NCI-H345 (cell line): ENCODE data around the gene F7.
A peak's percentile ranks its signal among the peaks of the same experiment; 100 is the strongest.
"Not testable (repeated sequence)": the region's sequence is repeated elsewhere in the genome, so short reads cannot be mapped to it uniquely, and the experiment has no call there.

ENCODE experiments used
- DNase-seq: peaks from one replicate; lab custom pipeline; 2025; lab: John Stamatoyannopoulos, UW

Gene F7

DNA sequence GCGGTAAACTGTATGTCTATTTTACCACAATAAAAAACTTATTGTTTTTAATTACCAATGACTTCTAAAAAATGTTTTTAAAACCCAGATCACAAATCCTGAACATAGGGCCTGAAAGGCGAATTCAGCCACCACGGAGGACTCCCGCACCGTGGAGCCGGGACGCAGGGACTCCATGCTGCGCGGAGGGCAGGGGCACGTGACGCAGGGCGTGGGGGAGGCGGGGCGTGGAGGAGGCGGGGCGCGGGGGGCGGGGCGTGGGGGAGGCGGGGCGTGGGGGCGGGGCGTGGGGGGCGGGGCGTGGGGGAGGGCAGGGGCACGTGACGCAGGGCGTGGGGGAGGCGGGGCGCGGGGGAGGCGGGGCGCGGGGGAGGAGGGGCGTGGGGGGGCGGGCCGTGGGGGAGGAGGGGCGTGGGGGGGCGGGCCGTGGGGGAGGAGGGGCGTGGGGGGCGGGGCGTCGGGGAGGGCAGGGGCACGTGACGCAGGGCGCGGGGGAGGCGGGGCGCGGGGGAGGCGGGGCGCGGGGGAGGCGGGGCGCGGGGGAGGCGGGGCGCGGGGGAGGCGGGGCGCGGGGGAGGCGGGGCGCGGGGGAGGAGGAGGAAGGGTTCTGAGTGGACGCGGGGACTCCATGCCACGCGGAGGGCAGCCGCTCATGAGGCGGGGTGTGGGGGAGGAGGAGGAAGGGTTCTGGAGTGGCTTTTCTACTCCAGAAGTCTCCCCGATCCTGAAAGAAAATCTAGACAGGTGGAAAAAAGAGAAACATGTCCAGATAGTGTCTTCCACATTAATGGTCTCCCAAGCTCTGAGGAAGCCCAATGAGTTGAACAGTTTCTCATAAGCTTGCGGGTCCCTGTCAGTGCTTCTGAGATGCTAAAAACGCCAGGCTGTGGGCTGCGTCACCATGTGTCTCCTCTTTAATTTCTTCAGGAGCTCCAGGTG is 48.5 kb downstream of the F7 start:
- DNase-seq, result peak; percentile 75

GRCh38 chr13:113155201-113155600 is 49.6 kb downstream of the F7 start:
- DNase-seq, result no peak

- DNase-seq, result no peak
Observed at GRCh38 chr13:113155982-113156655, 50.5 kb downstream of the F7 start.

- no peak for DNase-seq
Observed at GRCh38 chr13:113157206-113157928, 51.8 kb downstream of the F7 start.

DNA sequence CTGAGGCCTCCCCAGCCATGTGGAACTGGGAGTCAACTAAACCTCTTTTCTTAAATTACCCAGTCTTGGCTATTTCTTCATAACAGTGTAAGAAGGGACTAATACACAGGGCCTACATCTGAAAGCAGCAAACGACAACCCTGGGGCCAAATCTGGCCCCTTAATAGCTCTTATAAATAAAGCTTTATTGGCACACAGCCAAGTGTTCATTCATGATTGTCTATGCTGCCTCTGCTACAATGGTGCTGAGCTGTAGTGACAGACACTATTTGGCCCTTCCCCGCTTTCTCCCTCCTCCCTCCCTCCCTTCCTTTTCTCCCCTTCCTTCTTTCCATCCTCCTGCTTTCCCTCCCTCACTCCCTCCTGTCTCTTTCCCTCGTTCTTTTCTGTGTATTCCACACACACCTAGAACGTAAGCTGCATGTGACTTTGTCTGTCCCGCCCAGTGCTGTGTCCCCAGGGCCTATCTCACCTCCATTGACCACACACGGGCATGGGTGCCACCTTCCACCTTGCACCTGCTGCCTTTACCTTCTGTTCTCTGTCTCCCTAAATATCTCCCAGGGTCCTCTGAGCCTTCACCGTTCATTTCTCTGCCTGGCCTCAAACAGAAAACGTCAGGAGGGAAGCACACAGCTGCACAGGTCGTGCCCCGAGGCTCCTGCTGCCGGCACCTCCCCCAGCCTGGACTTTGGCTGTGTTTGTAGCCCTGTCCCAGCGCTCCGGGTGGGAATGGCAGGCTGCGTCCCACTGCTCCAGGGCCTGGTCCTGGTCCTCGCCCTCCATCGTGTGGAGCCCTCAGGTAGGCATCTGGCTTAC is 52.5 kb downstream of the F7 start, which contains the start of gene PROZ:
Gene PROZ (plus strand): TSS at position 720 of the 819 bp plus-strand sequence. CDS start 13 bp downstream, at position 733.
- DNase-seq, result peak; percentile 59

DNA sequence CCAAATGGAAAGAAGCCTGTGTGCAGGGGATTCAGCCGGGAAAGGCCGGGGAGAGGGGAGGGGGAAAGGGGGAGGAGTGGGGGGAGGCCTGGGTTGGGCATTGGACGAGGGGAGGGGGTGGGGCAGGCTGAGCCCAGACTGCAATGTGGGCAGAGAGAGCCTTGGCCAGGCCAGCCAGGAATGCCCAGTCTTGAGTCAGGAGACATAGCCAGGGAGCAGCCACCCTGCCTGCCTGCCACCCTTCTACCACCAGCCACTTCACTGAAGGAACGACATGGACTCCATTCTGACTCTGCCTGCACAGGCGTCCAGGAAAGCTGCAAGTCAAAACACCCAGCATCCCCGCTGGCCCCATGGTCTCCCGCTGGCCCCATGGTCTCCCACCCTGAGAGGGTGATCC is 53.4 kb downstream of the F7 start:
- no peak for DNase-seq

DNA sequence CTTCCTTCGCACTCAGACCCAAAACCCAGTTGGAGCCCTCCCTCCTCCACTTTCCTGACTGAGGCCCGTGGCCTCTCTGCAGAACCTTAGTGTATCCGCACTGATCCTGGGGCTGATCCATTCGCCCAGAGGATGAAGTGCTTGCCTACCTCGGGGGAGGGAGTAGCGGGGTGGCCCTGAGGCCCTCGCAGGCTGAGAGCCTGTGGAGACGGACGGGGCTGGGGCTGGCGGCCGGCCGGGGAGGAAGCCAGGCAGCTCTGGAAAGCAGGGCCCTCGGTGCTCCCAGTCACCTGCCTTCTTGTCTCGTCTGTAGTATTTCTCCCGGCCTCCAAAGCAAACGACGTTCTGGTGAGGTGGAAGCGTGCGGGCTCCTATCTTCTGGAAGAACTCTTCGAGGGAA is 54.1 kb downstream of the F7 start:
- DNase-seq, result no peak

GRCh38 chr13:113160983-113161382 is 55.4 kb downstream of the F7 start:
- no peak for DNase-seq

DNA sequence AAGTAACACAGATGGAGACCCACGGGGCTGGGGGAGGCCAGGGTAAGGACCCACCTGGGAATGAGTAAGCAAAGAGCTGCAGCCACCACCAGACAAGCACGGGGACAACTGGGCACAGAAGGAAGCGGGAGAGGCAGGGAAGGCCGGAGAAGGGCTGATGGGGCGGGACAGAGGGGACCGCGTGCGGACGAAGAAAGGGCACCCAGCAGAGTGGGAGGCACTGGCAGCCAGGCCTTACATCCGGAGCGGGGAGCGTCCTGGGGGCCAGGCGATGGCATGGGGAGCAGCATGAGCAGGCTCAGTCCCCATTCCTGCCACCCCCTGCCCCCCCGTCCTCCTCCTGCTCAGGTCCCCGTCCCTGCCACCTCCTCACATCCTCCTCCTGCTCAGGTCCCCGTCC is 55.8 kb downstream of the F7 start:
- DNase-seq, result no peak

- not testable (repeated sequence) for DNase-seq
Observed at GRCh38 chr13:113161975-113162374, 56.4 kb downstream of the F7 start.

GRCh38 chr13:113162783-113163685 is 57.4 kb downstream of the F7 start:
- peak; percentile 15 for DNase-seq

- no peak for DNase-seq
Observed at GRCh38 chr13:113164492-113164891, 58.9 kb downstream of the F7 start.

GRCh38 chr13:113166266-113166665 is 60.7 kb downstream of the F7 start:
- no peak for DNase-seq

DNA sequence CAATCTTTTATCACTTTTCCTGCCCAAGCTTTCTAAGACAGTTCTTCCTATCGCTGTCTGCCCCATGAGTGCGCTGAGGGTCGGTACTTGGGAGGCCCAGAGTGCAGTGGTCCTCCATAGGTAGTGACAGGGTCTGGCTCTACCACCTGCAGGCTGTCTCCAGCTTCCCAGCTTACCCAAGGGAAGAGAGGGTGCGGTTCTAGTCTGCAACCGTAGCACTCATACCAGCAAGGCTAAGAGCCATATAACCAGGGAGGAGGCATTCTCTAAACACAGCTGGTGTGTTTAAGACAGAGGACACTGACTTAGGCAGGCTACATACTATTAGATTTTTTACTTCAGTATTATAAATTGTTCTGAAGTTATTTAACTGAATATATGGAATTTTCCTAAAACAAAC is 61.1 kb downstream of the F7 start:
- no peak for DNase-seq

DNA sequence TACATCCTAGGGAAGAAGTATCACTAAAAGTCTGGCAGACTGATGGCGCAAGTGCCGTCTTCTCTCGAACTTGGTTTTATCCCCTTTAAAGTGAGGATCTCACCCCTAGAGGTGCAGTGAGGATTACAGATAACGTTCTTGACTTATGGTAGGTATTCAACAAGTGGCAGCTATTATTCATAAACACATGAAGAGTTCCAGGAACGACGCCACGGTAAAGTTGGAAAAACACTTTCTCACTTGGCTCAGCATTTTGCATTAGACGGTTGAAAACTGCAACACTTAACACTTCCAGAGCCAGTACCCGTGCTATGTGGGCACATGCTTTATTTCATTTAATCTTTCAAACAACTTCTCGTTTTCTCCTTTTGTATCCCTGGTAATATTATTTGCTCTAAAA is 61.6 kb downstream of the F7 start:
- no peak for DNase-seq

DNA sequence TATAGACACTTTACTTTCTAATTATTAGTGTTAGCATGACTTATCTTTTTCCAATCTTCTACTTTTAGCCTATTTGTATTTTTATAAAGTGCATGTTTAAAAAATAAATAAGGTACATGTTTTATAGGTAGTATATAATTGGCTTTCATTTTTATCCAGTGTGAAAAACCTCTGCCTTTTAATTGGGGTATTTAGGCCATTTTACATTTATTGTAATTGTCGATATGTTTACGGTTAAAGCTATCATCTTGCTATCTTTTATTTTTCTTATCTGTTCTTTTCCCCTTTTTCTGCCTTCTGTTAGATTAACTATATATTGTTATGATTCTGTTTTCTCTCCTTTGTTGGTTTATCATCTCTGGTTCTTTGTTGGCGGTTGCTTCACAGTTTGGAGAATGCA is 62.0 kb downstream of the F7 start:
- no peak for DNase-seq

GRCh38 chr13:113168211-113168610 is 62.6 kb downstream of the F7 start:
- no peak for DNase-seq

DNA sequence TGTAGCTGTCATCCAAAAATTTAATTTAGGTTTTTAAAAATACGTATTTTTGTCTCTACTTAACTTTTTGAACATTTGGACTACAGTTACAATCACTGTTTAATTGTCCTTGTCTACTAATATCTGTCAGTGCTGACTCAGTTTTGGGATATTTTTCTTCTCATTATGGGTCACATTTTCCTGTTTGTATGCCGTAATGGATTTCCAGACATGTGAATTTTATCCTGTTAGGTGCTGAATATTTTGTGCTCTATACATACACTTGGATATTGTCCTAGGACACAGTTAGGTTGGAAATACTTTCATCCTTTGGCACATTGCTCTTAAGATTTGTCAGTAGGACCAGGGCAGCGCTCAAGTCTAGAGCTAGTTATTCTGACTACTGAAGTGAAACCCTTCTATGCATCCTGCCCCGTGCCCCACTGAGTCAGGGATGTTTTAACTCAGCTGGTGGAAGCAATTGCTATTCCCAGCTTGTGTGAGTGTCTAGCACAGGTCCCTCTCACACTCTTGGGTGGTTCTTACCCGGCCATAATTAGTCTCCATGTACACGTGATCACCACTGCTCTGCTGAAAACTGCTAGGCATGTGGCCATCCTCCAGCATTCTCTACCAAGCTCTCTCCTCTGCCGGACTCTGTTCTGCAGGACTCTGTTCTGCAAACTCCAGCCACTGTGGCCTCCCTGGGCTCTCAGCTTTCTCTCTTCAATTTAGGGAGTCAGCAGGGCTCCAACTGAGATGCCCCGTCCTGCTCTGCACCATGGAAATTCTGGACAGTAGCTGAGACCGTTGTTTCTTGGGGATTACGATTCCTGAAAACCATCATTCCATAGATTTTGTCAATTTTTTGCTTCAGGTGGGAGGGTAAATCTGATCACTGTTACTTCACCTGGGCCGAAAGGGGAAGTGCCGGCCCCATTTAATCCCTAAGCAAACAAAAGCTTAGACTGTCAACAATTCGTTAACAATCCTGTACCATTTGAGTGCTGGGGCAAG is 64.0 kb downstream of the F7 start:
- no peak for DNase-seq
